Measurements from ENCODE around the gene KCNT2.
A peak's percentile ranks its signal among the peaks of the same experiment; 100 is the strongest.
"Not testable (repeated sequence)": the region's sequence is repeated elsewhere in the genome, so short reads cannot be mapped to it uniquely, and the experiment has no call there.

The KCNT2 gene

GRCh38 chr1:196590012-196590708 lies 18.1 kb downstream of the KCNT2 start:
- no peak for DNase-seq

GRCh38 chr1:196584696-196585095 lies 23.5 kb downstream of the KCNT2 start:
- DNase-seq, result no peak

DNA sequence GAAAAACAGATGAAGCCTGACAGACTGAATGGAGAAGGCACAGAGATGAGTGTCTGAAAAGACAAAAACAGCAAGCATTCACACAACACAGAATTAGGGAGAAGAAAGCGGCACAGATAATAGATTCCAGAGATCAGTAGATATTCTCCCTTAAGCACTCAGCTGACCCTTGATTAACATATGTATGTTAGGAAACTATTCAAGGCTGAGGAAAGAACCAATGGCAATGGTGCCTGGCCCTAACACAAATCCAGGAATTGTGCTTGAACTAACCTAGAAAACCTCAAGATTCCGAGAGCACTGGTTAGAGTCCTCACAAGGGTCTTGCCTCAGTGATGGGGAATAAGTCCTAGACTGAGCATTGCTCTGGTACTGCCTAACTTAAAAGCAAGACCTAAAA lies 30.9 kb downstream of the KCNT2 start:
- DNase-seq, result no peak

DNA sequence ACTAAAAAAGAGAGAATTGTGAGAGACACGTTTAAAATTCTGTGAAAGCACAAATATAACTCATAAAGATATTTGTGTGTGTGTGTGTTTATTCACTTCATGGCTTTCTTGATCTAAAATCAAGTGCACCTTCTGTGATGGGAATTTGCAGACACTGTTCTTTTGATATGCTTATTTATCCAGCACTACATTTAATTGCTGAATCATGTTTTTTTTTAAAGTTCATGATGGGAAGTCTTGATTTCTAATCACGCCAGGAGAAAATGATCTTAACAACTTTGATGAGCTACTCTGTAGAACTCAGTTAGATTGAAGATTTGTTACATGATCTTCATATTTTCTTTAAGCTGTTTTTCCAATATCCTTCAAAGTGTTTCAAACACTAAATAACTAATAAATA lies 35.0 kb downstream of the KCNT2 start:
- no peak for DNase-seq

GRCh38 chr1:196567238-196567637 lies 41.0 kb downstream of the KCNT2 start:
- DNase-seq, result no peak

- no peak for DNase-seq
Observed at GRCh38 chr1:196563768-196564167, 44.5 kb downstream of the KCNT2 start.

DNA sequence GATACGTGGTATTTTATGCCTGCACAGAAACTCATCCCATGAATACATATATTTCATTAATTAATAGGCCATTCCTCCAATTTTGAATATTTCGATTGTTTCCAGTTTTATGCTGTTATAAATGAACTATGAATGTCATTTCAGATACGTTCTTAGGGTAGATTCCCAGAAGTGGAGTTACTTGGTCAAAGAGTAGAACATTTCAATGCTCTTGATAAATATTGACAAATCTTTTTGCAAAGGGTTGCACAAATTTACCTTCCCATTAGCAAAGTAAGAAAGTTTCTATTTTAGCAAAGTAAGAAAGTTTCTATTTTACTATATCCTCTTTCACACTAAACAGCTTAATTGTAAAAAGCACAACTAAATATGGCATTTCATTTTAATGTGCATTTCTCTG lies 48.9 kb downstream of the KCNT2 start:
- no peak for DNase-seq

DNA sequence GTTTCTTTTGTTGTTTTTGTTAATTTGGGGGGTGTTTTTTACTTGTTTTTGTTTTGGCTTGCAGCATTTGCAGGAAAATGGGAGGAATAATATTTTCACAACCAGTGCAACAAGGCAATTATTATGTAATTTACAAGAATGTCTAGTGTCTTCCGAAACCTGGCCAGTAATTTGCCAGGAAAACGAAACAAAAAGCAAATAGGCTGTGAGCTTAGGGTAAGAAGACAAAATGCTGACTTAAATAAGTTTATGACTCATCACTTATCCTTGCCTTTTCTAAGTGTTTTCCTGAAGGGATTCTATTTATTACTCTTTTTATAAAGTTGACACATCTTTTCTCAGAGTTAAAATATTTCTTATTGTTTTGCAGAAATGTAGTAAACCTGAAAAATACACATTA lies 49.8 kb downstream of the KCNT2 start:
- no peak for DNase-seq

DNA sequence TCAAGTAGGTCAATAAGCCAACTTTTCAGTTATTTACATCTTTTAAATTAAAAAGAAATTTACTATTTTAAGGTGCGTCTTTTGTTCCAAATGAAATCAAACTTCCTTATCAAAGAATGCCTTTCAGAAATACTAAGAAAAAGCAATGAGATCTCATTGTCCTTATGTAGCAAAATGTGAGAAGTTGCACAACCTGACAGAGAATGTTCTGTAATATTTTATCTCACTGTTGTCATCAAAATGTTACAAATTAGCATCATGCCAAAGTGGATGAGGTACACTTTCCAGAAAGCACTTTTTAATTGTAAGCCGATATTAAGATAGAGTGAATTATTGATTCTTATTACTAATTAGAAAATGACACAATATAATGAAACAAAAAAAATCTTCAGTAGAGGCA lies 50.4 kb downstream of the KCNT2 start:
- DNase-seq, result no peak

DNA sequence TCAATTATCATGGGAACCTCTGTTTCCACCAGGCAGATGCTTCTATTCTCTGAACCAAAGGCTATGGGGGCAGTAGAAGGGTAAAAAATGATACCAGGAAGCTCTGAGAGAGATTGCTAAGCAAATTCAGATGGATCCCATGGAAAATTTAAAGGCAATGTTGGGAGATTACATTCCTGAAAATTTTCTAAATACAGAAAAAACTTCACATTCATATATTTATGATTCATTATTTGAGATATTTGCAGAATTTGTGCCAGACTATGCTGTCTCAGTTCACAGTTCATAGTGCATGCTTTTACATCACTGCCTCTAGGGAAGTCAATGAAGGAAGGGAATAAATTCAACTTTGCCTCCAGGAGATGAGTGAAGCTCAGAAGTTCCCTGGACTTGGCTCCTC lies 57.5 kb downstream of the KCNT2 start:
- DNase-seq, result no peak

DNA sequence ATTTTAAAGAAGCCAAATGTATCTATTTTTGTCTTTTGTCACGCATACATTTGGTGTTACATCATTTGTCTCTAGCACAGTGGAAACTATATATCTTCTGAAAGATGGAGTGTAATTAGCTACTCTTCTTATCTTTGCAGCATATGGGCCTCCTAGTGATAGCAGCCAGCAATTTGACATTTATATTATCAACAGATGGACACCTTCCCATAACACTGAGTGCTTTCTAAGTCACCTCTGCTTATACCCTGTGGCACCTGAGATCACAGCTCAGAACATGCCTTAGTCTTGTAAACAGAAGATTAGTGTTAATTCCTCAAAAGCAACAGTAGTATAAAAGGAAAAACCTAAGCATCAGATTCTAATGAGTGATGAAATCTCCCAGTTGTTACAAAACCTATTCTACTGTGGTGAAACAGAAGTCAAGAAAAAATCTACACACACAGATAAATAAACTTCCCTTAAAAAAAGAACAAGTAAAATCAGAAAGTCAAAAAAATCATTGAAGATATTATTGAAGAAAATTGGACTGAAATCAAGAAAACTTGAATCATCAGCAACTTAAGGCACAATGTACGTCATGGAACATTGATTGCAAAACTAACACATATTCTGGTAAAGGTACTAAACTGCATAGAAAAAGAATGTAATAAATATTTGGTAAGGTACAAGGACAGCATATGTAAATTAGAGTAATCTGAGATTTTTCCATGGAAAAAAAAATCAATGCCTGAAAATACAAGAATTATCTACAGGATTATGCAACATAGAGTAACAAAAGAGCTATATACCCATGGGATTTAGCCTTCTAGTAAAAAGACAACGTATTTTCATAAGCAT lies 61.7 kb downstream of the KCNT2 start:
- no peak for DNase-seq

- DNase-seq, result no peak
Observed at GRCh38 chr1:196545222-196545621, 63.0 kb downstream of the KCNT2 start.

- DNase-seq, result no peak
Observed at GRCh38 chr1:196544617-196545016, 63.6 kb downstream of the KCNT2 start.

- DNase-seq, result no peak
Observed at GRCh38 chr1:196543833-196544232, 64.4 kb downstream of the KCNT2 start.

GRCh38 chr1:196538473-196538872 lies 69.8 kb downstream of the KCNT2 start:
- DNase-seq, result no peak

DNA sequence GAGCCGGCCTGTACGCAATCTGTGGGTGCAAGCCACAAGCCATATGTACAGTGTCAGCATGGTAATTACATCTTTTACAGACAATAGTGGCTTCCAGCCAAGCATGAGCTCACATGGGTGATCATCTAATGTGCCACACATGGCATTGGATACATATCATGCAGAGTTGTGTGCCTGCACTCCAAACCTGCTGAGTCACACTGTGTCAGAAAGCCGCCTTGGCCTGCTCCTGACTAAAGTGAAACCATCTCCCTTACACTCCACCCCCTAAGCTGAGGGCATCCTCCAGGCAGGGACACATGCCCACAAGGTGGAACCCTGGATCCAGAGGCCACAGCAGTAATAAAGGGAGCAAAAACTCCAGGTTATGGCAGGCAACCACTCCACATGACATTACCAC lies 72.5 kb downstream of the KCNT2 start:
- DNase-seq, result no peak

DNA sequence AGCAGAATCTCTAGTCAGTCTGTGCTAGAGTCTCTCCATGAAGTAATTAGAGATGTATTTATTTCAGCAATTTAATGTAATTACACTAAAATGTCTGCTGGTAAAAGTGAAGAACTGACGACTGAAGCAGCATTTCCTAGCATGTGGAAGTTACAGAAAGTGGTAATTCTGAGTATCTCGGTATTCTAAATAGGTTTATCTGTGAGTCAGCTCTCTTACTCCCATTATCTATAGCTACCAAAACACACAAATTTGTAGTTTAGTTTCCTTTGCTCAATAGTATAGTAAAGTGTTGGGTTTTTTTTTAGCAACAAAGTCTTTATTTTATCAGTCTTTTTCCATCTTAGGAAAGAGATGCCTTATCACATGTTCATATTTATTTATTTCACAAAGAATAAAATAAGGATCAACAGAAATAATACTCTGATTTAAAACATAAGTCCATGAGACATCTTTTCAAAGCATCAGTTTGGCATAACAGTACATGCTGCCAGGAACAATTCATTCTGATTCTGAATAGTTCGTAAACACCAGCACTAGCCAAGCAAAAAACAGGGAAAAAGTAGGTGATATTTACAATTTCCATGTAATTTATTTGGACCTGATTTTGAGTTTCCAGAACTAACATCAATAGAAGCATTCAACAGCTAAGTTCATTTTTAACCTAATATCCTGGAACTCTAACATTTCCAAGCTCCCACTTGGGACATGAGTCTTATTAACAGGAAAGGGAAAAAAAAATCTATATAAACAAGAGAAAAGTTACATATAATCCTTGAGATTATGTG lies 76.3 kb downstream of the KCNT2 start:
- DNase-seq, result no peak

DNA sequence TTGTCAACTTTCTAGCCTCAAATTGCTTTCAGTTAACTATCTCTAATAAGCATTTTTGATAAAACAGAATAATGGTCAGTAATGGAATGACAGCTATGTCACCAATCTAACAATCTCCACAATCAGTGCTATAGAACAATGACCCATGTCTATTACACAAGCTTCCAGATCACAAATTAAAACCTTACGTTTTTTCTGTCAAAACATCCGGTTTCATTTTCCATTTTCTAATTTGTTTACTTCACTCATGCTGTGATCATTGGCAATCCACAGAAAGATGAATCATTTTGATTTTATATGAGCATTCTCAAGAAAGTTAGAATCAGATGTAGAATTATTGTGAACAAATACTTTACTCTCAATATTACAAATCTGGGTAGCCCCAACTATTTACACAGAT lies 80.3 kb downstream of the KCNT2 start:
- no peak for DNase-seq

- DNase-seq, result not testable (repeated sequence)
Observed at GRCh38 chr1:196522574-196523345, 85.5 kb downstream of the KCNT2 start.

DNA sequence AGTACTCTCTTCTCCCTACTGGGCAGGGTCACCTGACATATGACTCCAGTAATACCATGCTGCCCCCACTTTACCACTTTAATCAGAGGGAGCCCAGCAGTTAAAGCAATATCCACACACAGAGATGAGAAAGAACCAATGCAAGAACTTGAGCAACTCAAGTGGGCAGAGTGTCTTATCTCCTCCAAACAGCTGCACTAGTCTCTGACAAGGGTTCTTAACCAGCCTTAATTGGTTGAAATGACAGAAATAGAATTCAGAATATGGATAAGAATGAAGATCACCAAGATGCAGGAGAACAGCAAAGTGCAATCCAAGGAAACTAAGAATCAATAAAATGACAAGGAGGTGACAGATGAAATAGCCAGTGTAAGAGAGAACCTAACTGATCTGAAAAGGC lies 91.0 kb downstream of the KCNT2 start:
- no peak for DNase-seq

DNA sequence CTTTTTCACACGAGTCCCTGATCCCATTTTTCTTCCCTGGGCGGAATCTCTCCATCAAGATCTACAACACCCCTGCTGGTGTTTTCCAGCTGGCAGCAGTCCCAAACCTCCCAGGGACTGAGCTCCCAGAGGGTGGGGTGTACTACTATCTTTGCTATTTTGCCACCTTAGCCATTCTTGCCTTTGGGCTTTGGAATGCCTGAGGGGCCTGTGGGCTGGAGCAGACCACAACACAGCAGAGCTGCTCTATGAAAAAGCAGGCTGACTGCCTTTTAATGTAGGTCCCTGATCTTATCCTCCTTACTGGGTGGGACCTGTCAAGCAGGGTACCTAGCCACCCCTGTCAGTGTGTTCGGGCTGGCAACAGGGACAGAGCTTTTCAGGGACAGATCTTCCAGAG lies 91.9 kb downstream of the KCNT2 start:
- DNase-seq, result no peak

GRCh38 chr1:196515904-196516303 lies 92.3 kb downstream of the KCNT2 start:
- no peak for DNase-seq

DNA sequence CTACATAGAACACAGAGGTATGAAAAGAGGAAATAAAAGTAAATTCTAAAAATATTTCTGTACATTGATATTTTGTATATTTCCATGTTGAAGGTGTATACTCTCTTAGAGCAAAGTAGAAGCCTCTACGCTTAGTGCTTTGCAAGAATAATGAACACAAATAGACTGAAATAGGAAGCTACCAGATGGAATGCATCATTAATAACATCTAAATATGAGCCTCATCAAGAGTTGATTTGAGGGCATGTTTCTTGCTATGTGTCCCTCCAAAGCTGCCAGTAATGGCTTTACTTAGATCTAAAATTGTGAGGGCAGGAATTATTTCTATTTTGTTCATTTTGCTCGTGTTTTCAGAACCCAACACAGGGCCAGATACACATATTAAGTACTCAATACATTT lies 94.4 kb downstream of the KCNT2 start:
- peak; percentile 16 for DNase-seq
